GM18951 (cell line): ENCODE data around the gene TTC31.
"Not testable (repeated sequence)": the region's sequence is repeated elsewhere in the genome, so short reads cannot be mapped to it uniquely, and the experiment has no call there.

Experiments used
- POLR2A ChIP-seq: IDR thresholded peaks from 4 replicates; pipeline ENCODE4 v1.6.1; 2011; ENCODE audit warnings: mild to moderate bottlenecking; ENCODE audit not compliant: insufficient read length, insufficient read depth; ENCODE audit errors: extremely low read depth
- in situ Hi-C: fragments of 300-500 bp; cut with MboI; formaldehyde crosslinking; loops from one replicate; pipeline ENCODE4 v1.12.0; 2022; ENCODE audit warnings: low sequenced_read_pairs, mixed read lengths, inconsistent platforms; ENCODE audit not compliant: unreplicated experiment

TTC31 gene

DNA sequence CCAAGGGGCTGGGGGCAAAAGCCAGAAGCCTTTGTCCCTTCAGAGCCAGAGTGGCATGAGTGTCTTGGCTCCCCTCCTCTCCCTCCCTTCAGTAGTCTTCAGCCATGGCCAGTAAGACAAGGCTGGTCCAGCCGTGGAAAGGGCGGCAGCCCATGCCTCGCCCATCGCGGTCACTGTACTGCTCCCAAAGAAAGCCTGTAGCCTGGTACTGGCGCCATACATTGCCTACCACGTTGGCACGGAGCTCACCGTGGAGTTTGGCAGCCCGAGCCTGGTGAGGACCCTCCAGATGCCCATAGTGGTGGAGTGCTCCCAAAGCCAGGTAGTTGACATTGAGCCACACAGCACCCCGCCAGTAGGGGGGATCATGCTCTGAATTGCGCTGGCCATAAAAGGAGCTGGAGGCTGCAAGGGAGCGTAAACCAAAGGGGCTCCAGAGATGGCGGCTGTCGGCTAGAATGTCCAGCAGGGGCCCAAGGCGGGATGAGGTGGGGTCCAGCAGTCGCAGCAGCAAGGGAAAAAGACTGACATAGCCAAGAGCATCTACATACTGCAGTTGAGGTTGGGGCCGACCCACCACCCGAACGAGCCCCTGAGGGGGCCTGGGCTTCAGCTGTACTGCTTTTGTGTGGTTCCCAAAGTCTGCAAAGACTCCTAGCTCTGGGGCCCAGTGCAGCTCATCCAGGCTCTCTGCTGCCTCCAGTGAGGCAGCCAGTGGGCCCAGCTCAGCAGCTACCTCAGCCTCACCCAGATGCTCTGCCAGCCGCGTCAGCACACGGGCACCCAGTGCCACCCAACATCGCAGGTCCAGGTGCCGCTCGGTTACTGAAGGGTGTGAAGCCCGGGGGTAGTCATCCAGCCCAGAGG is 21.5 kb upstream of the TTC31 start:
- TF ChIP-seq POLR2A = peak; percentile 10
- in situ Hi-C loops = no loop called here

DNA sequence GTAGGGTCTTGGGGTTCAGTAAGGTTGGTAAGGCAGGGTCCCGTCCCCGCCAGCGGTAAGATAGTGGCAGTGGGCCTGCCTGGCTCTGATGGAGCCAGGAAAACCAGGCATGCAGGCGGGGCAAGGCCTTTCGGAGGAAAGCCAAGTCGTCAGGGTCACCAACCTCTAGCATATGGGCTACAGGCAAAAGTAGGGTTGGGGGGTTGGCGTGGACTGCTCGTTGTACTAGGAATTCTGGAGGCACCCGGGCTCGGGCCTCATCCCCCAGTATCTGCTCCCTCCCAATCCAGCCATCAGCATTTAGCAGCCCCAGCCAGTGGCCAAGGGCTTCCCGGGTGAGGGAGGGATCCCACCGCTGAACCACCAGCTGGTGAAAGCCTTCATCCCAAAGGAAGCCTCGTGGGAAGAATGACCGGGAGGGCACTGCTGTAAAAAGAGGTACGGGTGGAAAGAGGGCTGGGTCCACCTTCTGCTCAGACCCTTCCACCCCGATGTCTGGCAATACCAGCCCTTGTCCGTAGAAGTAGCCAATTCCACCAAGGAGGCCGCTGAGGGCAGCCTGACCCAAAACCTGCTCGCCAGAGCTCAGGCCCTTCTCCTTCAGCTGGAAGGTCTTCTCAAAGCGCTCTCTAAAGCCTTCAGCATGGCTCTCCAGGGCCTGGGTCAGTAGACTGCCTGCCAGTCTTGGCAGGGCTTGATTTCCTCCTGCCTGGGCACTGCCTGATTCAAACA is 20.7 kb upstream of the TTC31 start:
- in situ Hi-C loops = no loop called here
- TF ChIP-seq POLR2A = no peak

DNA sequence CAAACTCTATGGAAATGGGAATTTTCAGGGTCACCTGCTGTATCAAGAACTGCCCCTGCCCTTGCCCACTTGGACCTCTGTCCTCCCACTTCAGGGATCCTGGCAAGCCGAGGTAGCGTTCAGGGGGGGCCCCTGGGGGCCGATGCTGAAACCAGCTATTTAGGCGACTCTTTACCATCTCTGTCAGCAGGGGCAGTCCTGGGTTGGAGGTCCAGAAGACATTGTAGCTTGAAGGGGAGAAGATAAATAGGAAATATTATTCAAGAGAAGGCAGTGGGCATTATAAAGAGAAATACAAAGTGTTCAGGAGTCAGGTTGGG is 20.1 kb upstream of the TTC31 start:
- in situ Hi-C loops = no loop called here

DNA sequence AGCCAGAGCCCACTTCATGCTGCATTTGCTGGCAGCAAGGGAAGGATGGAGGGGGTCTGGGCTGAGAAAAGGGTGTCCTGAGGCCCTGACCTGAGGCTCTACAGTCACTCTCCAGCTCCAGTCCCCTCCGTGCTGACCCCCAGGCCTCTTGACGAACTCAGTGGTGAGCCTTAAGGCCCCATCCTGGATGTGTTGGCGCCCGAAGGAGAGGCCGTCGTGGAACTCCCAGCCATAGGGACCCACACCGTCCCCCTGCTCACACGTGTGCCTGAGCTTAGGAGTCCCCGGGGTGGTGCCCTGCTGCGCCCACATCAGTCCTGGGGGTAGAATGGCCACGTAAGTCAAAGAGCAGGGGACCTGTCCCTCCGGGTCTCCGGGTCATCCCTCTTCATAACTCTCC is 18.5 kb upstream of the TTC31 start:
- TF ChIP-seq POLR2A = no peak
- in situ Hi-C loops = no loop called here

More for the DNA sequence above, 20.1 kb upstream of the TTC31 start:
- TF ChIP-seq POLR2A = no peak

DNA sequence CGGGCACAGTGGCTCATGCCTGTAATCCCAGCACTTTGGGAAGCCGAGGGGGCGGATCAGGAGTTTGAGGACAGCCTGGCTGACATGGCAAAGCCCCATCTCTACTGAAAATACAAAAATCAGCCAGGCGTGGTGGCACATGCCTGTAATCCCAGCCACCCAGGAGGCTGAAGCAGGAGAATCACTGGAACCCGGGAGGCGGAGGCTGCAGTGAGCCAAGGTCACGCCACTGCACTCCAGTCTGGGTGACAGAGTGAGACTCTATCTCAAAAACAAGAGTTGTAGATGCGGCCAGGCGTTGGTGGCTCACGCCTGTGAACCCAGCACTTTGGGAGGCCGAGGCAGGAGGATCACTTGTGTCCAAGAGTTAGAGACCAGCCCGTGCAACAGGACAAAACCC is 12.1 kb upstream of the TTC31 start:
- in situ Hi-C loops = not testable (repeated sequence)

DNA sequence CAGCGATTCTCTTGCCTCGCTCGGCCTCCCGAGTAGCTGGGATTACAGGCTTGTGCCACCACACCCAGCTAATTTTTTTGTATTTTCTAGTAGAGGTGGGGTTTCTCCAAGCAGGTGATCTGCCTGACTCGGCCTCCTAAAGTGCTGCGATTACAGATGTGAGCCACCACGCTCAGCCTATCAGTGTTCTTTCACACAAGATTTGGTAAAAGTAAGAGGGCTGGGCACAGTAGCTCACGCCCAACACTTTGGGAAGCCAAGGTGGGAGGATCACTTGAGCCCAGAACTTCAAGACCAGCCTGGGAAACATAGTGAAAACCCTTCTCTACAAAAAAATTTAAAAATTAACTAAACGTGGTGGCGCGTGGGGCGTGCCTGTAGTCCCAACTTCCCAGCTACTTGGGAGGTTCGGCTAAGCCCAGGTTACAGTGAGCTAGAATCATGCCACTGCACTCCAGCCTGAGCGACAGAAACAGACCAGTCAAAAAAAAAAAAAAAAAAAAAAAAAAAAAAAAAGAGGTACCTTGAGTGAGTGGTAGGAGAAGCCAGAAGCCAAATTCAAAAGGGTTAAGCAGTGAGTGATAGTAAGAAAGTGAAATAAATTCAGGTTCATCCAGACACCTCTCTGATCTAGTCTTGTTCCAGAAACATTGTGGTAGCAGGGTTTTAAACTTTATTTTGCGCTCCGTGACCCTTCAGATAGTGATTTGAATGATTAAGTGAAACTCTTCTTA is 11.4 kb upstream of the TTC31 start:
- no peak for TF ChIP-seq POLR2A
- in situ Hi-C loops = no loop called here

DNA sequence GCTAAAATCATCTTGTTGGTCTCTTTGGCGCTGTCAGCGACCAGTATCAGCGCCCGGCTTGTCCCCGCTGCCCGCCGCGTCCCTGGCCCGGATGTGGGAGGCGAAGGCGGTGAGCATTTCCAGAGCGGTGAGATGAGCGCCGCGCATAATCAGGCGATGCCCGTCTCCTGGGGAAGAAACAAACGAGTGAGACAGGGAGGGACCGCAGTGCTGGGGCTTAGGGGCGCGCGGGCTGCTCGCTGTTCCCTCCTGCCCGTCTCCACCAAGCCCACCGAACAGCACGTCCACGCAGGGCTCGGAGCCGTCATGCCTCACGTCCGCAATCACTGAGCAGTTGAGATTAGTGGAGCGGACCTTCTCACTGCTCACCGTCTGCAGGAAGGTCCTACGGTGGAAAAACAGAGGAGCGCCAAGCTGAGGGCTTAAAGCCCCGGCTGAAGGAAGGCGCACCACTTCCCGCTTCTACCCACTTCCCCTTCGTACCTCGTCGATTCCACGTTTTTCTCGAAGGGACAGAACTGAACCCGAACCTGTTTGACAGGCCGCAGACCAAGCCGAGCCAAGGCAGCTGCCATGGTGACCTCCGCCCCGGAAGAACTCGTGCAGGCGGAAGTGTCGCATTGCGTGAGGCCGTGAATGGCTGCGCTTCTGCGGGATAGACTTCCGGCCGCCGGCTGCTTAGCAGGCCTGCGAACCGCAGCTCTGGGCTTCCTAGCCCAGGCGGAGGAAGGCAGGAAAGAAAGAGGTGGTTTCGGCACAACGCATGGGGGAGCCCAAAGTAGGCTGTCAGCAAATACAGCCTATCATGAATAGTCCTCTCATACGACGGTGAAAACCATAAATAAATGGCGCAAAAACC is 10.6 kb upstream of the TTC31 start, which contains the start of gene MRPL53:
TSS of gene MRPL53 (minus strand) at position 595 of the 859 bp plus-strand sequence. CDS start at position 575, 20 bp downstream.
- in situ Hi-C loops = no loop called here
- peak; percentile 87 for TF ChIP-seq POLR2A

DNA sequence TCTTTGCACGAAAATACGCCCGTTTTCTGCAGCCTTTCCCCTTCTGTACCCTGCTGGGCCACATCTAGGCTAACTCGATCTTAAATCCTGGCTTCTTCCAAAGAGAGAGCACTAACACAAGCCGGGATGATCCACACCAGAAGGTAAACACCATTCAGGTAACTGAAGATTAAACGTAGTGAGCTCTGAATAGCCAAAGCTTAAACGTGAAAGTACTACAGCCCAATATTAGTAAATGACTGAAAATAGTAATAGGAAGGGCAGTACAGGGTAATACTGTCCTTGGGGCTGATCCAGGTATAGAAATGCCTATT is 10.0 kb upstream of the TTC31 start:
- in situ Hi-C loops = no loop called here

DNA sequence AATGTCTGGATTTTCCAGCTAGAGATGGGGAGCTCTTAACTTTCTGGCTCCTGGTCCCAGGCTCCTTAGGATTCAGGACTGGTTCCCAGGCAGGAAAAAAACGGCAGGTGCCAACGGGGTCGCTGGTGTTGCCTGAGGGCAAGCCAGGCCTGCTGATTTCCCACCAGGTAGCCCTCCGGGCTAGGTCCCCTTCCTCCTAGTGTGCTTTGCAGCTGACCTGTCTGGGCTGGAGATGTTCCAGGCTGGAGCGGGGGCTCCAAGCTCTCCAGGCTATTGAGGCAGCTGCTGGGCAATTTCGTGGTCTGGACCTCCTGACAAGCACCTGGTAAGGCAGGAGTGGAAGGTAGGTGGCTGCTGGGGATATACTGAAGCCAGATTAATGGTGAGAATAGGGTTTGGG is 8.4 kb upstream of the TTC31 start:
- no peak for TF ChIP-seq POLR2A
- in situ Hi-C loops = no loop called here

More for the DNA sequence above, 10.0 kb upstream of the TTC31 start:
- TF ChIP-seq POLR2A = no peak

DNA sequence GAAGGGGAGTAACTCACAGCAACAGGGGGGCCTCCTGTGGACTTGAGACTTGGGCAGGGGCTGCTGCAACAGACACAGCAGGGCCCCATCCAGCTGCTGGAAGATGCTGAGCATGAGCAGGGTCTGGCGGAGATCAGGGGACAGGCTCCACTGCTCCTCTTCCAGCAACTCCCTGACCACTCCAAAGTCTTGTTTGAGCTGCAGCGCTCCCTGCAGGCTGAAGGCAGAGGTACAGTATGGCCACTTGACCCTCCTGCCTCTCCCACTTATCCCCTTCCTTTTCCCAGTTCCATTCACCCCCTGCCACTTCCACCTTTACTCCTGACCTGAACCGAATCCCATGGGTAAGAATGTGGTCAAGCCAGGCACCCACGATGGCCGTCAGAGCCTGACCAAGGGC is 8.0 kb upstream of the TTC31 start:
- in situ Hi-C loops = no loop called here
- no peak for TF ChIP-seq POLR2A

DNA sequence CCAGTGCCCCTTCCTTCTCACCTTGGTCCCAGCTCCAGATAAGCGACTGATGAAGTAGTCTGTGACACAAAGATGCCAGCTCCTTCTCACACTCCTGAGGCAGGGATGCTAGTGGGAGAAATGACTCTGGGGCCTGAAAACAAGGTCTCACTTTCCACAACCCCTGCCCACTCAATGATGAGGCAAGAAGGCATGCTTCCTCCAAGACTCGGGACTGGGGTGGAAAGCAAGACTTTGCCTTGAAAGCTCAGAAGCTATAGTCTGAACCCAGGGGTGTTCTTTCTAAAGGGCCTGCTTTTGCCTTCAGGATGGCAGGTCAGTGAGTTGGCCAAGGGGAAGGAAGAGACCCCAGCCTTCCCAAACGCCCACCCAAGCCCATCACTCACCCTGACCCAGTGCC is 1.4 kb upstream of the TTC31 start:
- in situ Hi-C loops = no loop called here

DNA sequence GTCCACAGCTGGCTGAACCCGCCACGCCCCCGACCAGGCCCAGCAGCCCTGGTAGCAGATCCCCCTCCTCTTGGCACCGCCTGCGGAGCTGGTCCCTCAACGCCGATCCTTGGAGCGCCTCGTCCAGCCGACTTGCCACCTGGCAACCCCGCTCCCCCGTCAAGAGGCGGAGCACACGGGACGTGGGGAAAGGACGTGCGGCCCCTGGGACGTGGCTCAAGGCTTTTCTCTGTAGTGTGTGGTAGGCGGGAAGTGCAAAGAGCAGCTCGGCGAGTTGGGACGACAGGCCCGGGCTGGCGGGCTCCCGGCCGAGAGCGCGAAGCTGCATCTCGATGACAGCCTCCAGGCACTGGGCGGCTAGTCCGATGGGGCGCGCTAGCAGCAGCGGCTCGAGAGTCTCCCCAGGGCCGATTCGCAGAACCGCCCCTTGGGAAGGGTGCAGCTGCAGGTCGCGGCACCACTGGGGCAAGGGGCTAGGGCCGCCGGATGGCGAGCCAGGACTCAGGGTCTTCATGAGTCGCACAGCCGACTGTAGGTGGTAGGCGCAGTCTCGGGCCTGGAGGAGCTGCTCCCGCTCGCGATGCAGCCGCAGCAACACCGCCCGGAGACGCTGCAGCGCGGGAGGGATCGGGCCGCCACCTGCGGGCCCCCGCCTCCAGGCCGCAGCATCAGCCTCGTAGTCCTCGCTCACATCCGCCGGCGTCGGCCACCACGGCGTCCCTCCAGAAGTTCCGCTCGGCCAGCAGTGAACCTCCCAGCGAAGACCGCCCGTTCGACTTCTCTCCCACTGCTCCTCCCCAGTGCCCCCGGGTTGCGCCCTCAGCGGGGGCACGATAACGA is 700 bp upstream of the TTC31 start:
- no peak for TF ChIP-seq POLR2A
- in situ Hi-C loops = no loop called here

More for the DNA sequence above, 1.4 kb upstream of the TTC31 start:
- no peak for TF ChIP-seq POLR2A

DNA sequence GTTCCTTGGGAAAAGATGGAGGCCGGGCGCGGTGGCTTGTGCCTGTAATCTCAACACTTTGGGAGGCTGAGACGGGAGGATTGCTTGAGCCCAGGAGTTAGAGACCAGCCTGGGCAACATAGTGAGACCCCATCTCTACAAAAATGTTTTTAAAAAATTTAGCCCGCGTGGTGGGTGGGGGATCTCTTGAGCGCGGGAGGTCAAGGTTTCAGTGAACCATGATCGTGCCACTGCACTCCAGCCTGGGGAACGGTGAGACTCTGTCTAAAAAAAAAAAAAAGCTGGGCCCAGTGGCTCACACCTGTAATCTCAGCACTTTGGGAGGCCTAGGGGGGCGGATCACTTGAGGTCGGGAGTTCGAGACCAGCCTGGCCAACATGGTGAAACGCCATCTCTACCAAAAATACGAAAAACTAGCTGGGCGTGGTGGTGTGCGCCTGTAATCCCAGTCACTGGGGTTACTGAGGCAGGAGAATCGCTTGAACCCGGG is 839 bp downstream of the TTC31 start:
- in situ Hi-C loops = not testable (repeated sequence)
